ENCODE results near the gene GALP.

DNA sequence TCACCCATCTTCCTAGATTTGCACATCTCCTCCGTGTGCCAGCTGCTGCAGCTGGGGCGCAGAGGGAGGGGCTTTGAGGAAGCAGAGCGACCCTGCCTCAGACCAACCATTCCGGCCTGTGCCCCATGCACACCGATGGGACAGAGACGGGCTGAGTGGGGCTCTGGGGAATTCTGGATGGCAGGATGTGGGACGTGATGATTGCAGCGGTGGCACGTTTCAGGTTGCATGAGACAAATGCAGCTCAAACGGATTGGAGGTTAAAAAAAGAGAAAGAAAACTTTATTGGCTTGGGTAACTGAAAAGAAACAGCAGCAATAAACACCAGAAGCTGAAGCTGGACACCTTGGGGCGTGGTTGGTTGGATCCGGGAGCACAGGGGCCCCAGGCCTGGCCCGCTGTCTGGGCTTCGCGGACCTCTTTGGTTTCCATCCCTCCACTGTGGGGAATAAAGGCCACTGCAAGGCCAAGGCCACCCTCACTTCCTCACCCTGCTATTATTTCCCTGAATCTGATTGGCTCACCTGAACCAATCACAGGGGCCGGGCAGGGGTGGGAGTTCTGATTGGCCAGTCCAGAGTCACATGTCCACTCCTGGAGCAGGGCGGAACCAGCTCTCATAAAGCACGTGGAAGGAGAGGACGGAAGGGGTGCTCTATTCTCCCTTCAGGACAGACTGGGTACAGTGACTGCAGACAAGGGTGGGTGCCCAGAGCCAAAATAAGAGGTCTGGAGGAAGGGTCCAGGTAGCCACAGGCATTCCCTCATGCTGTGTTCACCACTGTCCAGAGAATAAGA lies 48.6 kb upstream of the GALP start:
- TF ChIP-seq, protein P1, sequence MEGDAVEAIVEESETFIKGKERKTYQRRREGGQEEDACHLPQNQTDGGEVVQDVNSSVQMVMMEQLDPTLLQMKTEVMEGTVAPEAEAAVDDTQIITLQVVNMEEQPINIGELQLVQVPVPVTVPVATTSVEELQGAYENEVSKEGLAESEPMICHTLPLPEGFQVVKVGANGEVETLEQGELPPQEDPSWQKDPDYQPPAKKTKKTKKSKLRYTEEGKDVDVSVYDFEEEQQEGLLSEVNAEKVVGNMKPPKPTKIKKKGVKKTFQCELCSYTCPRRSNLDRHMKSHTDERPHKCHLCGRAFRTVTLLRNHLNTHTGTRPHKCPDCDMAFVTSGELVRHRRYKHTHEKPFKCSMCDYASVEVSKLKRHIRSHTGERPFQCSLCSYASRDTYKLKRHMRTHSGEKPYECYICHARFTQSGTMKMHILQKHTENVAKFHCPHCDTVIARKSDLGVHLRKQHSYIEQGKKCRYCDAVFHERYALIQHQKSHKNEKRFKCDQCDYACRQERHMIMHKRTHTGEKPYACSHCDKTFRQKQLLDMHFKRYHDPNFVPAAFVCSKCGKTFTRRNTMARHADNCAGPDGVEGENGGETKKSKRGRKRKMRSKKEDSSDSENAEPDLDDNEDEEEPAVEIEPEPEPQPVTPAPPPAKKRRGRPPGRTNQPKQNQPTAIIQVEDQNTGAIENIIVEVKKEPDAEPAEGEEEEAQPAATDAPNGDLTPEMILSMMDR (IDR thresholded peaks at IDR 0.05 in 8 of 11, conservative IDR thresholded peaks at IDR 0.05 in 3 of 11) = no peak
- TF ChIP-seq POLR2A (IDR thresholded peaks at IDR 0.05) = no peak
- TF ChIP-seq POLR2AphosphoS5 (IDR thresholded peaks at IDR 0.05) = no peak

All from spleen (tissue), 7 donors.